ENCODE results near the gene C19orf53.

The C19orf53 gene

GRCh38 chr19:13825489-13826441 is 51.5 kb downstream of the C19orf53 start:
- DNase-seq (ENCODE audit: low read depth, low spot score) = no peak

DNA sequence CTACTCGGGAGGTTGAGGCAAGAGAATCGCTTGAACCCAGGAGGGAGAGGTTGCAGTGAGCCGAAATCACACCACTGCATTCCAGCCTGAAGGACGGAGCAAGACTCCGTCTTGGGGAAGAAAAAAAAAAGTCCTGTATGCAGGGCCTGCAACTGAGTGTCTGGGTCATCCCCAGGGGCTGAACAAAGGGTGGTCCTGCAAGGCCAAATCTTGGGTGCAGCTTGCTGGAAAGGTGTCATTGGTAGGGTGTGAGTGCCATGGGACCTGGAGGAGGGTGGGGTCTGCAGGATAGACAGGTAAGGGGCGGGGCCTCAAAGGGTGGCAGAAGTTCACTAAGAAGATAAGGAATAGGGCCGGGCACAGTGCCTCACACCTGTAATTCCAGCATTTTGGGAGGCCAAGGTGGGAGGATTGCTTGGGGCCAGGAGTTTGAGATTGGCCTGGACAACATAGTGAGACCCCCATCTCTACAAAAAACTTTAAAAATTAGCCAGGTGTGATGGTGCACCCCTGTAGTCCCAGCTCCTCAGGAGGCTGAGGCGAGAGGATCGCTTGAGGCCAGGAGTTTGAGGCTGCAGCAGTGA is 52.5 kb downstream of the C19orf53 start:
- no peak for DNase-seq (ENCODE audit: low read depth, low spot score)

- no peak for DNase-seq (ENCODE audit: low read depth, low spot score)
These were observed 53.4 kb downstream of the C19orf53 start for GRCh38 chr19:13827656-13828055.
